ENCODE measurements around the gene BCL11A.

The BCL11A gene

DNA sequence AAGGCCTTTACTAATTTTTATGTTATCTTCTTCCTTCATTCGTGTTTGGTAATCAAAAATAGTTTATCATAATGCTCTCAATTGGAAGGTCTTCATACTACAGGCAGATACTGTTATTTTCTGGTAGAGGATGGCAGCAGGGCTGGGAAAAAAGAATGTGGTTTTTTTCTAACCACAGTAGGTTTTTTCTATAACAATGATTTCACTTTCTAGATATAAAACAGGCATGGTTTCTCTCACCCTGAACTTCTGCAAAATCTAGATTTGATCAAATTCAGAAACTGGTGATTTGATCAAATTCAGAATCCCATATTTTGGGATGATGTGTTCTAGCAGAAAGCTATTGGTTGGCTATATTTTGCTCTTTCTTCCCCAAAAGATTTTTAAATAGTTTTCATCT, 27.6 kb downstream of the BCL11A start:
- DNase-seq (ENCODE audit: low spot score) = no peak

- DNase-seq (ENCODE audit: low spot score) = no peak
Observed at GRCh38 chr2:60524874-60525273, 28.6 kb downstream of the BCL11A start.

DNA sequence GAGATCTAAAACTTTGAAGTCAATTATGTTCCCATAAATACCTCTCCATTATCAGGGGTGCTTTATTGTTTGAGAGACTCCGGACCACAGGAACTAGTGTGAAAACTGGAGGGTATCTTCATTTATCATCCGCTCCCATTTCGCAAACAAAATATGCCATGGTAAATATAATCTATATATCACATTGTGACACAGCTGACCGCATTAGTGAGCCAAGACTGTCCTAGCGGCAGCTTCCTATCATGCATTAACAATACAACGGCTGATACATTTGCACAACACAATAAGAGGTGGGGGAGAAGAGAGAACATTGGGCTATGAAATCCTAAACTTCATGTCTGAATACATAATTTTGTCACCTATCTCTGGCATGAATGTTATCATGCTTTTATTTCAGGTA, 29.5 kb downstream of the BCL11A start:
- no peak for DNase-seq (ENCODE audit: low spot score)

DNA sequence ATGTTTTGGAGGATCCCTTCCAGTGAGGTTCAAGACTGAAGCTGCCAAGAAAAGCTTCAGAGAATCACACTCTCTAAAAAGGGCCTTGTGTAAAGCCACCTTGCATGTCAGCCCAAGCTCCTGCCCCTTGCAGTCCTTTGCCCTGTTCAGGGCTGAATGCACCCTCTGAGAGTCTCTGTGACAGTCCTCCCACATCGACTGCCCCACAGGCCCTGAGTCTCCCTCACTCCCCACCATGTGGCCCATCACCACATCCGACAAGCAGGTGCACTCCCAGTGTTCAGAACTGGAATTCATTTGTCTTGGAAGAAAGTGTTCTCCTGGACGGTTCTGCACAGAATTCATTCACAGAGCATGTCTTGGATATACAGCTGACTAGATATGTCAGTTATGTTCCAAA, 31.0 kb downstream of the BCL11A start:
- no peak for DNase-seq (ENCODE audit: low spot score)

DNA sequence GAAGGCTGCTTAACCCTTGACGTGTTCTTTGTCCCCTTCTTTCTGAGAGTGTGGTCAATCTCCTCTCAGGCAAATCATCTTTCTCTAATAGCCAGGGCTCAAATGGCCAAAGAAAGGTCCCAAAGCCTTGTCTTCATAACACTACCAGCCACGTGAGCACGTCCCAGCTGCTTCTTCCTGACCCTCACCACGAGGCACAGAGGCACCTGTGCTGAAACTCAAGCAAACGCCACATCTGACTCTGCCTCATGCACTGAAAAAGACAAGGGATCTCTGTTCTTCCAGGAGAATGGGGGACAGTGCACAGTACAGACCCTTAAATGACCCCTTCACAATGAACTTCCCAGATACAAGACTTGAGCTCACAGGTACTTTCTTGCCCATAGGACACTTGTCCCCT, 31.8 kb downstream of the BCL11A start:
- no peak for DNase-seq (ENCODE audit: low spot score)

- DNase-seq (ENCODE audit: low spot score) = no peak
Observed at GRCh38 chr2:60520917-60521539, 32.4 kb downstream of the BCL11A start.

GRCh38 chr2:60520151-60520876, 33.1 kb downstream of the BCL11A start:
- DNase-seq (ENCODE audit: low spot score) = no peak

DNA sequence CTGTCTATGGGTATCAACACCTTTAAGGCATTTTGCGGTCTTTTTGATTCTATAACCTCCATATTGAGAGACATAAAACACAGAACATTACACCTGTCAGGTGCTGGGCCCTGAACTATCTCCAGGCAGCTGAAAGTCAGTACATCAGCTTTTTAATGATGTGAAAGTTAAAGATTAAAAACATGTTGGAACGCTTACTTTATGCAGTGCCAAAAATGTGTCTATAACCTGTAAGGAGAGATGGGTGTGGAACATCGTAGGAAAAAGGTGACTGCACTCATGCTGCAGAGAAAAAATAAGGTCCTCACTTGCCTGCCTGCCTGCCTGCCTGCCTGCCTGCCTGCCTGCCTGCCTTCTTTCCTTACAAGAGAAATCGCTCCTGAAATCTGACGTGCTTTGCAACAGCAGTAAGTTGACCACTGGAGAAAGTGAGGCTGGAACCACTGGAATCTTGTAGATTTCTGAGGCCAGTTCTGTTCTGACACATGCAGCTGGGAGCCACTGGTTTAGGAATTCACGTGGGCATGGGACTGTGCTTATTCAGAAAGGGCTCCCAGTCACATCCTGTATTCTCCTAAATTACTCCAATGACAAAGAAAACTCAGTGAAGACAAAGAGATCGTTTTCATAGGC, 34.1 kb downstream of the BCL11A start:
- no peak for DNase-seq (ENCODE audit: low spot score)

DNA sequence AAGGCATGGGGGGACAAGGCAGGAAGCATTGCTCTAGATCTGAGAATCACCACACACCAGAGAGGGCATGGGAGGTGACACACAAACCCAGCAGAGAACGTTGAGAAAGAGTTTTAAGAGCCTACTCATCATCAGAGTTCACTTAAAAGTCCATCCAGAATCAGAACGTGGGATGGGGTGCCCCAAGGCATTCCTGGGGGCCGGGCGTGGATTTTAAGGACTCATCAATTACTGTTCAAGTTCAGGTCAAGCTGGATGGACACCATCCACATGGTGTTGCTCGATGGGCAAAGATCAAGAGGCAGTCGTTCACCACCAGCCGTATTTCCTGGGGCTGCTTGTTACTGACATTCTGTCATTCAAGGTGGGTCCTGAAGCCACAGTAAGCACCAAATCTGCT, 34.9 kb downstream of the BCL11A start:
- no peak for DNase-seq (ENCODE audit: low spot score)

DNA sequence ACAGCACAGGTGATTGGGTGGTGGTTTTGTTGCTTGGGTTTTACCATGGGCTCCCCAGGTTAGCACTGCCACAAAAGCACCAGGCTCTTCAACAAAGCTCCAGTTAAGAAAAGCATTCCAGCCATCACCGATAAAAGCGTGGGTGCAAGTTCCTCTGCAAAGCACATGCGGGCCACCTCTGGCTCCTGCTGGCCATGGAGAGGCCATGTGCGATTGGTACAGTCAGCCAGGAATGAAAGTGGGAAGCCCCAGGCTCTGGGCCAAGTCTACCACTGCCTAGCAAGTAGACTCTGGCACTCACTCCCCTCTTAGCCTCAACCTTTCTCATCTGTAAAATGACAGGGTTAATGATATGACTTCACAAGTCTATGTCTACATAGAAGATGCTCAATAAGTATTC, 36.0 kb downstream of the BCL11A start:
- DNase-seq (ENCODE audit: low spot score) = no peak

GRCh38 chr2:60516826-60517225, 36.6 kb downstream of the BCL11A start:
- DNase-seq (ENCODE audit: low spot score) = no peak

DNA sequence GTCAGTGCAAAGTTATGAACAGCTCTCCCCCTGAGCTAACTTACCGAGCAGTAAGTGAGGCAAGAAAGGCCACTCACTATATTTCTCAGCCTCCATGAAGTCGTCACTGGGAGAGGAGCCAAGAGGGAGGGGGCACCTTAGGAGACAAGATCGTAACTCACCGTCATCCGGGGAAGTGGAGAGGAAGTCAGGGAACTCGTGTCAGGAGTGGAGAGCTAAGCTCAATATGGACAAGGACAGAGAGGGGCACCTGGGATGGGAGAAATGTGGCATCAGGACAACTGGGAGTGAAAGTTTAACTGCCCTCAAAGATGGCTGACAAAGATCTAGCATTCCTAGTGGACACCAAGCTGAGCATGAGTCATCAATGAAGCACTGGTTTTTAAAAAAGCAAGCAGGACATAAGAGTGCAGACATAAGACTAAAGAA, 37.1 kb downstream of the BCL11A start:
- no peak for DNase-seq (ENCODE audit: low spot score)

GRCh38 chr2:60515721-60516226, 37.7 kb downstream of the BCL11A start:
- no peak for DNase-seq (ENCODE audit: low spot score)

- DNase-seq (ENCODE audit: low spot score) = no peak
Observed at GRCh38 chr2:60513996-60514395, 39.5 kb downstream of the BCL11A start.

- DNase-seq (ENCODE audit: low spot score) = no peak
Observed at GRCh38 chr2:60513191-60513590, 40.3 kb downstream of the BCL11A start.

- DNase-seq (ENCODE audit: low spot score) = no peak
Observed at GRCh38 chr2:60512641-60513040, 40.8 kb downstream of the BCL11A start.

DNA sequence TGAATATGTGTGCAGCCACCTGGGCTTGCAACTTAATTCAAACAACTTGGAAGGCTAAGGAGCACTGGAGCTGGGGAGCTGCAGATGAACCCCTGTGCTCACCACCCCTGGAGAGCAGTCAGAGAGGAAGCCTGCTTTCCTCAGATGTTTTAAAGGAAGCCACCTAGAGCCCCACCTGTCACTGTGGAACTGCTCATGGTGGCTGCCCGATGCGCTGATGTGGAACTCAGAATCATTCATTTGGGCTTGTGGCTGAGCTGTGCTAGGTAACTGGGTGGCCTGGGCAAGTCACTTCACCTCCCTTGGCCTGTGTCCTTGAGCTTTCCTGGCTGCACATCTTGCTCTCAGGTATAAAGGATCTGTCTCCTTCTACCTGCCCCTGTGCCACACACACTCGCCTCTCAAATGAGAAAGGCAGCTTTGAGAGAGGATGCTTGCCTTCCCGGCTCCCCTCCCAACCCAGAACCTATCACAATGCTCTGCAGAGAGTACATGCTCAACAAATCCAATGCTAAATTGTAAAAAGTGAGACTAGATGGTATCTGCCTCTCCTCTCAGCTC, 41.3 kb downstream of the BCL11A start:
- no peak for DNase-seq (ENCODE audit: low spot score)

DNA sequence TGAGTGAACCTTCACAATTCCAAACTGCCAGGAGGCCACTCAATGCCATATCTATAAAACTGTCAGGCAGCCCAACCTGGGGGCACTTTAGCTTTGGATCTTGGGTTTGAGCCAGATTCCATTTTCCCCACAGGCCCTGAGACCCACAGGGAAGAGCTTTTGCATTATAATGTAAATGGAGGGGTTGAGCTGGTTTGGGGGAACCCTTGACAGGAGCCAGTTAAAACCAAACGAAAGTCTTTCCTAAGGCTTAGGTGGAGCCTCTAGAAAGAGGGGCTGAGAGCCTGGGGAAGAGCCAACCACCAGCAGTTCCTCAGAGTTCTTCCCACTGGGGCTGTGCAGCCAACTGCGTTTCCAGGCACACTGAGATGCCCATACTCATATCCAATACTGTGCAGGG, 42.7 kb downstream of the BCL11A start:
- no peak for DNase-seq (ENCODE audit: low spot score)

GRCh38 chr2:60509066-60509465, 44.4 kb downstream of the BCL11A start:
- no peak for DNase-seq (ENCODE audit: low spot score)

DNA sequence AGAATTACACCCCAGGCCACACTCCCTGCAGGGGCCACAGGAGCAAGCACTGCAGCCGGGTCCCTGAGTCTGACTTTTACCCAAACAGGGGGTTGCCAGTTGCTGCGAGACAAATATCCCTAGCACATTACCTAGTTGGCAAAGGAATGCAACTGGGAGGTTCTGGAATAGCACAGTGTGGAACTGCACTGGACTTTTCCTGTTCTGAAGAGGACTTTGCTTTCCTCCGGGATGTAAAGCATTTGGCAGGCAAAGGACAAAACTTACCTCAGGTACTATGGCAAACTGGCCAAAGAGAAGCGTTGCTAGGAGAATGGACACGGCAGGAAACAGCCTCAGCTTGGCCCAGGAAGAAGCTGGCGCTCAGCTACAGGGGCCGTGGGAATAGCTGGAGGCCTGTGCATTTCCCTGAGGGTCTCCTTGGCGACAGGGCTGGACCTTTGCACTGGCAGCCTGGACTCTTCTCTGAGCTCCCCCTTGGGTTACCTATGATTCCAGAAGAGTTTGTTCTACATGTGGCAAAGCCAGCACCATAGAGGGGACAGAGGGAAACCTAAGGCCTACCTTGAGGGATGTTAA, 45.0 kb downstream of the BCL11A start:
- no peak for DNase-seq (ENCODE audit: low spot score)

DNA sequence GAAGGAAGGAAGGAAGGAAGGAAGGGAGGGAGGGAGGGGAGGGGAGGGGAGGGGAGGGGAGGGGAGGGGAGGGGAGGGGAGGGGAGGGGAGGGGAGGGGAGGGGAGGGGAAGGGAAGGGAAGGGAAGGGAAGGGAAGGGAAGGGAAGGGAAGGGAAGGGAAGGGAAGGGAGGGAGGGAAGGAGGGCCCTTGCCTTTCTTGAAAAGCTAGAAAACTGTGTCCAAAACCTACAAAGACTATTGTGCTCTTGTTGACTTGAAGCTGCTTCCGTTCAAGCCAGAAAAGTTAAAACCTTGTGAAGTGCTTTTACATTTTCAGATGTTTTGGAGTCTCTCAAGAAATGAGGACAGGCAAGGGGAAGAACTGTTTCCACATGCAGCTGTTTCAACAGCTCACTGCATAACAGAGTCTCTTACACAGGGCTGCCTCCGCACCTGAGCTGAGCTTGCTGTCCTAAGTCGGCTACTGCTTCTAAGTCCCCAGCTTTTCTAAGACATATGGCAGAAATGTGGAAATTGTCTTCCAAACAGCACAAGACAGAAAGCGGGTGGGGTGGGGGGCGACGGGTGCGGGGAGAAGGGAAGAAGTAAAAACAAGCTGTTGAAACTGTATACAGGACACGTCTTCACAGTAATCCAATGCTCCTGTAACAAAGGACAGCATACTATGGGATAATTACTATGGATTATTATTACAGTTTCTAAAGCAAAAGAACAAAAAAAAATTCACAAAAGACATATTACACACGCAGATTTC, 46.1 kb downstream of the BCL11A start:
- no peak for DNase-seq (ENCODE audit: low spot score)

DNA sequence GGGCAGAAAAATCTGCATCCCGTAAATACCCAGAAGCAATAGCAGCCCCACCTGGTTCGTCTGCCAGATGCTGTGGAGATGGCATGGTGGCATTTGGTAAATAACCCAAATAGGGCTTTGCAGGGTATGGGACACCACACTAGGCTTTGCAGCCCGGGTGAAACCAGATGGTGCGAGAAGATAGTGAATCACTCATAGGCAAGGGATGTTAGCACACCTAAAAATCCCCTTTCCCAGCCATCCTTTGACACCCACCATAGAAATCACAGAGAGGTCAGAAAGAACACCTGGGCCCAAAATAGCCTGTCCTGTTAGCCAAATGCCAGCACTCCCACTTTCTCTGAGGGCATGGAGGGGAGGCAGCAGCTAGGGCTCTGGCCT, 47.6 kb downstream of the BCL11A start:
- DNase-seq (ENCODE audit: low spot score) = no peak

Measured in globus pallidus (tissue), 1 donor.